Activated T-helper 1 cell treated with anti-CD3 and anti-CD28 coated beads, Interleukin-12 subunit alpha, Interleukin-12 subunit beta, Interleukin-2, Interleukin-4 antibody, amounts not matched to agents 30 ng/mL and 10 ng/mL and 1 ng/mL, durations not matched to agents 14 hours and 24 hours and 36 hours (primary cell): ENCODE data around the gene CRHR1. TPM values are rescaled to one million over a fixed set of nuclear protein-coding genes. Genes with fewer than 3 reads are reported as not detected.
A peak's percentile ranks its signal among the peaks of the same experiment; 100 is the strongest.

Experiments
- DNase-seq: peaks from one replicate; pipeline ENCODE4 v3.0.0; 2021; ENCODE audit warnings: low spot score
- H3K27ac Mint-ChIP-seq: one replicate; pipeline ENCODE4 v1.8.0; 2021; ENCODE audit warnings: mild to moderate bottlenecking, mixed read lengths
- H3K27me3 Mint-ChIP-seq: one replicate; pipeline ENCODE4 v1.8.0; 2022; ENCODE audit warnings: mild to moderate bottlenecking, moderate library complexity, mixed read lengths; ENCODE audit not compliant: insufficient read depth
- H3K36me3 Mint-ChIP-seq: one replicate; pipeline ENCODE4 v1.8.0; 2021; ENCODE audit warnings: low read depth, mixed read lengths
- H3K4me1 Mint-ChIP-seq: one replicate; pipeline ENCODE4 v1.8.0; 2021; ENCODE audit warnings: low read depth, mixed read lengths
- H3K4me3 Mint-ChIP-seq: one replicate; pipeline ENCODE4 v1.8.0; 2021; ENCODE audit warnings: mild to moderate bottlenecking, moderate library complexity, mixed read lengths
- H3K9me3 Mint-ChIP-seq: one replicate; pipeline ENCODE4 v1.8.0; 2021; ENCODE audit warnings: mixed read lengths
- intact Hi-C: fragments of 100-400 bp; cut with micrococcal nuclease; formaldehyde crosslinking; loops from one replicate; pipeline ENCODE4 v1.15.1; 2024
- total RNA-seq: library from RNA; stranded (reverse); gene quantifications from 2 replicates; pipeline ENCODE4 v1.2.3, GENCODE V29; 2022

The CRHR1 gene
- total RNA-seq, 1 donor from 2014 or later, result not detected

DNA sequence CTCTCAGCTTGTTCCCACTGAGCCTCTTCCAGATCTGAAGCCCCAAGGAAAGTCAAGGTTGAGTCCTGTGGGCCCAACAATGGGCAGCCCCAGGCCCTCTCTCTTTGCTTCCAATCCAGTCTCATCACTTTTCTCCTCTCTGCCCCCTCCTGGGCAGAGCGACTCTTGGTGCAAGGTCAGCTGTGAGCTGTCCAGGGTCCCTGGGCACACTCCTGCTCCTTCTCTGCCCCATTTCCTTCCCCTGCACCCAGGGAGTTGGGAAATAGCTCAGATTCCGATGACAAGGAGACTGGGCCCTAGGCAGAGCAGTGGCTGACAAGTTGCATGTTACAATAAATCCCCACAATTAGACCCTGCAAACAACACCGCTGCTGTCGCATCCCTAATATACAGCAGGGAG, 16.1 kb upstream of the CRHR1 start:
- intact Hi-C loops, result no loop called here
- H3K4me3 Mint-ChIP-seq, result no peak overlapping the region
- no peak for DNase-seq
- no peaks in the 10 kb centered on the region for H3K9me3 Mint-ChIP-seq
- no peak overlapping the region for H3K27ac Mint-ChIP-seq
- no peaks in the 10 kb centered on the region for H3K4me1 Mint-ChIP-seq
- H3K36me3 Mint-ChIP-seq, result no peaks in the 10 kb centered on the region
- peaks cover 25% of the 10 kb centered on the region for H3K27me3 Mint-ChIP-seq

- no peaks in the 10 kb centered on the region for H3K4me1 Mint-ChIP-seq
- no peak for DNase-seq
- H3K27me3 Mint-ChIP-seq, result peaks cover 15% of the 10 kb centered on the region
- H3K36me3 Mint-ChIP-seq, result no peaks in the 10 kb centered on the region
- no peak overlapping the region for H3K4me3 Mint-ChIP-seq
- H3K27ac Mint-ChIP-seq, result no peak overlapping the region
- intact Hi-C loops, result no loop called here
- H3K9me3 Mint-ChIP-seq, result no peaks in the 10 kb centered on the region
Observed at GRCh38 chr17:45770632-45771270, 13.4 kb upstream of the CRHR1 start.

GRCh38 chr17:45771271-45771959, 12.7 kb upstream of the CRHR1 start:
- H3K36me3 Mint-ChIP-seq, result no peaks in the 10 kb centered on the region
- no peaks in the 10 kb centered on the region for H3K4me1 Mint-ChIP-seq
- H3K27me3 Mint-ChIP-seq, result peaks cover 19% of the 10 kb centered on the region
- no peak overlapping the region for H3K4me3 Mint-ChIP-seq
- intact Hi-C loops, result no loop called here
- H3K9me3 Mint-ChIP-seq, result no peaks in the 10 kb centered on the region
- no peak for DNase-seq
- H3K27ac Mint-ChIP-seq, result no peak overlapping the region

DNA sequence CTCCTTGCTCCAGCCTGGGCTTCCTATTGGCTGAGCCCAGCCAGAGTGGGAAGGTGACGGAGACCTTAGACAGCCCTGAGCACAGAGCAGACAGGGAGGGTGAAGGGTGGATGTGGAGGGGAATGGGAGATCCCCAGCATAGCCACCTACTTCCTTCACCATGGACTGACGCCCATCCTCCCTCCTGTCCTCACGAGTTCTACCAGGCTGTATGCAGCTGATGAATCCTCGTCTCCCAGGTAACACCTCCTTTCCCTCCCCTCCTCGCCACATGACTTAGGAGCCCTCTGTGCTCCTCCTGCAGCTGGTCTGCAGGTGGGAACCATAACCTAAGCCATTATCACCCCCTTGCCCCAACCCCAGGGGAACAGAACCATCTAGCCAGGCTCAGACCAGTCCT, 9.0 kb upstream of the CRHR1 start:
- Mint-ChIP-seq H3K36me3 (no peaks in the 10 kb centered on the region), H3K9me3 (no peaks in the 10 kb centered on the region), H3K27ac (no peak overlapping the region), H3K4me1 (no peaks in the 10 kb centered on the region), H3K4me3 (no peak overlapping the region), H3K27me3 (peaks cover 34% of the 10 kb centered on the region)
- intact Hi-C loops, result no loop called here
- DNase-seq, result no peak

DNA sequence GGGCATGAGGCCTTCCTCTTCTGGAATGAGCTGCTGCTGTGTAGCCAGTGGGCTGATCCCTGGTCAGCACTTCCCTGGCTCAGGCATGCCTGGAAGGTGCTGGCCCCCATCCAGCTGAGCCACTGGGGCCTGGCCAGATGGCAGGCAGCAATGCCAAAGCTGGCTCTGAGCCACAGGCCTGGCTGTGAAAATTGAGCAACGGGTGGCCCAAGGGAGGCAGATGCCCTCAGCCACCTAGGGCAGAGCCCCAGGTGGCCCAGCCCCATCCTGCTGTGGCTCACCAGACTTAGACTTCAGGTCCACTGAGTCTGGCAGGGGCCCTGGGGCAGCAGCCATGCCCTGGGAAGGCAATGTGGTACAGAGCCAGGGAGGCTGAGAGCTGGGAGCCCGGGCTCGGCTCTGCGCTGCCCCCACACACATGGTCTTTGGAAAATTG, 8.5 kb upstream of the CRHR1 start:
- no peaks in the 10 kb centered on the region for H3K4me1 Mint-ChIP-seq
- no peak overlapping the region for H3K27ac Mint-ChIP-seq
- no peaks in the 10 kb centered on the region for H3K9me3 Mint-ChIP-seq
- H3K4me3 Mint-ChIP-seq, result no peak overlapping the region
- DNase-seq, result no peak
- H3K27me3 Mint-ChIP-seq, result peaks cover 38% of the 10 kb centered on the region
- intact Hi-C loops, result no loop called here
- no peaks in the 10 kb centered on the region for H3K36me3 Mint-ChIP-seq

DNA sequence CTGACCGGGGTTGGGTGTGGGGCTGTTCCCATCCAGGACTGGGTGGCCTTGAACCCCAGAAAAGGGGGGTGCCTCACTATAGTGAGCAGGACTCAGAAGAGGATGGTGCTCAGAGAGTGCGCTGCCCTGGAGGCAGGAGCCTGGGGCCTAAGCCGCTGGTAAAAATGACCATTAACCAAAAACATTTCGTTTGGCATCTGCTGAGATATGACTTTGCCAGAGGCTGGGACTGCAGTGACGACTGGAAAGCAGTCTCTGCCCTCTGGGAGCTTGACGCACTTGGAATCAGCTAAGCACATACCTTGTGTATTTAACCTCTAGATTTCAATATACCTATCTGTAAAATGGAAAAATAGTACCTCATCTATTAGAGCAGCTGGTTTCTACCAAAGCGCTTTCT, 7.2 kb upstream of the CRHR1 start:
- Mint-ChIP-seq H3K4me1 (no peaks in the 10 kb centered on the region), H3K9me3 (no peaks in the 10 kb centered on the region), H3K4me3 (no peak overlapping the region), H3K27me3 (peaks cover 45% of the 10 kb centered on the region), H3K27ac (no peak overlapping the region), H3K36me3 (no peaks in the 10 kb centered on the region)
- intact Hi-C loops, result no loop called here
- no peak for DNase-seq

GRCh38 chr17:45777388-45777787, 6.7 kb upstream of the CRHR1 start:
- Mint-ChIP-seq H3K27ac (no peak overlapping the region), H3K4me1 (no peaks in the 10 kb centered on the region), H3K27me3 (peaks cover 50% of the 10 kb centered on the region), H3K4me3 (no peak overlapping the region), H3K36me3 (no peaks in the 10 kb centered on the region), H3K9me3 (no peaks in the 10 kb centered on the region)
- intact Hi-C loops, result no loop called here
- no peak for DNase-seq

DNA sequence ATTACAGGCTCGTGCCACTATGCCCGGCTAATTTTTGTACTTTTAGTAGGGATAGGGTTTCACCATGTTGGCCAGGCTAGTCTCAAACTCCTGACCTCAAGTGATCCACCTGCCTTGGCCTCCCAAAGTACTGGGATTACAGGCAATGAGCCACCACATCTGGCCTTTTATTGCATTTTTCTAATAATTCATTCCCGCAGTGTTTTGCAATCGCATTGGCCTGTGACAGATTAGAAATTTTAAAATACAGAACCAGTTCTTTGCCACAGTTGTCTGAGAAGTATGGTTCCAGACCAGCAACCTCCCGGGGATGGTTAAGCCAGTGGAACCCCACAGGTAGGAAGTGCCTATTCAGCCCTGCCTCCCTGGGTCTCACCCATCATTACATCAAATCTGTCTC, 3.2 kb upstream of the CRHR1 start:
- no peak for DNase-seq
- Mint-ChIP-seq H3K27me3 (peaks cover 61% of the 10 kb centered on the region), H3K4me3 (no peak overlapping the region), H3K36me3 (no peaks in the 10 kb centered on the region), H3K27ac (no peak overlapping the region), H3K9me3 (no peaks in the 10 kb centered on the region), H3K4me1 (no peaks in the 10 kb centered on the region)
- intact Hi-C loops, result loop anchor here (10.0 kb wide), 1 partner anchor 54 kb away; no protein-coding TSS in a partner anchor

GRCh38 chr17:45782889-45783592, 1.1 kb upstream of the CRHR1 start:
- no peak for DNase-seq

DNA sequence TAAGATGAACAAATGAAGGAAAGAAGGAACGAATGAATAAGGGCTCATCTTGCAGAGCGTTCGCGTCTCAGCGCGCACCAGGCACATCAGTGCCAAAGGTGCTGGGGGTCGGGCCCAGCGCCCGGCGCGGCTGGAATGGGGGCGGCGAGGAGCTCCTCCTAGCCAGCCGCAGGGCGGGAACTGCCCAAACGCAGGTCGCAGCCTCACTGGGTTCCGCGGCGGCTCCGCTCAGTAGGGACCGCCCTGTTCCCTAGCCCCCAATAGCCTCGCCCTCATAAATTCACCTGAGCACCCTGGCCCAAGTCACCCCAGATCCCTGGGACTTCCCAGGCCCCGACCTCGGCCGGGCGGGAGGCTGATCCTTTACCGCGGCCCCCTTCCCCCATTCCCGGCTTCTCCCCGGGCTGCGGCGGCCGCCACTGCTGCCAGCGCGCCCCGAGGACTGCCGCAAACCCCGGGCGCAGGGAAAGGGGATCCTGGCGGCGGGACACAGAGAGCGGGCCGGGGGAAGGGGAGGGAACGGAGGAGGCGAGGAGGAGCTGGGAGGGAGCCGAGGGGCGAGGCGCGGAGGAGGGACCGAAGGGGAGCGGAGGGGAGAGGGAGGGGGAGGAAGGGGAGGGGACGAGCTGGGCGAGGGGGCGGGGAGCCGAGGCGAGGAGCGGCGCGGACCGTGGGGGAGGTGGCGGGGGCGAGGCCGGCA, 377 bp upstream of the CRHR1 start:
- no peaks in the 10 kb centered on the region for H3K36me3 Mint-ChIP-seq
- peaks cover 76% of the 10 kb centered on the region for H3K27me3 Mint-ChIP-seq
- H3K4me1 Mint-ChIP-seq, result no peaks in the 10 kb centered on the region
- H3K9me3 Mint-ChIP-seq, result no peaks in the 10 kb centered on the region
- intact Hi-C loops, result loop anchor here (10.0 kb wide), 1 partner anchor 51 kb away; no protein-coding TSS in a partner anchor
- H3K27ac Mint-ChIP-seq, result peak overlapping the region; percentile 29
- H3K4me3 Mint-ChIP-seq, result peak overlapping the region; percentile 81
- DNase-seq, result no peak

More at GRCh38 chr17:45782889-45783592, 1.1 kb upstream of the CRHR1 start:
- Mint-ChIP-seq H3K36me3 (no peaks in the 10 kb centered on the region), H3K9me3 (no peaks in the 10 kb centered on the region), H3K4me3 (peak overlapping the region; percentile 81), H3K27ac (peak overlapping the region; percentile 29), H3K4me1 (no peaks in the 10 kb centered on the region), H3K27me3 (peaks cover 73% of the 10 kb centered on the region)
- intact Hi-C loops, result loop anchor here (10.0 kb wide), 1 partner anchor 52 kb away; no protein-coding TSS in a partner anchor

- Mint-ChIP-seq H3K4me3 (peak overlapping the region; percentile 70), H3K36me3 (no peaks in the 10 kb centered on the region), H3K27ac (no peak overlapping the region), H3K27me3 (peaks cover 76% of the 10 kb centered on the region), H3K9me3 (no peaks in the 10 kb centered on the region), H3K4me1 (no peaks in the 10 kb centered on the region)
- intact Hi-C loops, result loop anchor here (5.0 to 10.0 kb wide), 2 partner anchors 50 to 107 kb away; partner anchors contain the start of gene MAPT
- DNase-seq, result peak; percentile 12
Observed at GRCh38 chr17:45784741-45785479, 790 bp downstream of the CRHR1 start.
